TTC549 (cell line): ENCODE results near the gene MAB21L4.

ENCODE experiments used
- FAIRE-seq: peaks from 2 replicates; lab custom pipeline; 2012; peaks lifted over from hg19 to GRCh38; lab: Jason Lieb, UNC

MAB21L4 gene

DNA sequence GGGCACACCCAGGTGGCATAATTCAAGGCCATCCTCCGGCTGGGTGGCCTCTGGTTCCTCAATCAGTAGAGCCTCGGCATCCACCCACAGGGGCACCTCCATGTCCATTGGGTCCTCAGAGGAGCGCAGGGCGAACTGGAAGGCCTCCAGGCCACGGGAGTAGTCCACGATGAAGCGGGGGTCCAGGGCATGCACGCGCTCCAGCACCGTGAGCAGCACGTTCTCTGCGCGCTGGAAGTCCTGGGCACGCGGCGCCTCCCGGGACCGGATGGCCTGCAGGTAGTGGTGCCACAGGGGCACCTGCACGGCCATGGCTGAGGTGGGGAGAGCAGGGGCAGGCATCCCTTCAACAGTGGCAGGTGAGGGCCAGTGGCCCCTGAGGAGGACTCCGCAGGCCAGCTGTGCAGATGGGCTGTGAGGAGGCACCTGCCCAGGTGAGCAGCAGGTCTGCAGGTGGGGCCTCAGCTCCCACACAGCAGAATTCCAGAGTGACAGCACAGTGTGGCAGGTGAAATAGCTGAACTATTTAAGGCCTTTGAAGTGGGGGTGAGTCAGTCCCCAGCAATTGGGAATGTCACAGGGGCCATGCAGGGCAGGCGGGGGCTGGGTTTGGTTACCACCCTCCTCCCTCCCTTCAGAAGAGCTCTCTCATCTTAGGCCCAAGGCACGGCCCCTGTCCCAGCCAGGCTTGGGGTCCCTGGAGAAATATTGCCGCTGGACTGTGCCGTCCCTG is at the start of gene MAB21L4:
Gene MAB21L4 (minus strand): TSS at position 501 of the 733 bp plus-strand sequence. CDS start 159 bp downstream, at position 342.
- no peak for FAIRE-seq

DNA sequence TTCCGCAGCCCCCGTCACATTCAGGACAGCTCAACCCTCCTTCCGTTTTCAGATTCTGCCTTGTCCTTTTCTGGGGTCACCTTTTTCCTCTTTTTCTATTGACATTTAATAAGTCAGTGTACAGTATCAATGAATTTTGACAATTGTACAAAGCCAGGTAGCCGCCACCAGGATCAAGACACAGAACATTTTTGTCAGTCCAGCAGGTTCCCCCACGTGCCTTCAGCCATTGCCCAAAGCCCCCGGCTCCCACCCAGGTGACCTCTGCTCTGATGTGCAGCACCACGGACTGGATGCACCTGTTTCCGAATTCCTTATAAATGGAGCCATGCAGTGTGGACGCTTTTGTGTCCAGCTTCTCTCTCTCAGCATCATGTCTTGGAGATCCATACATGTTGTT is 40.1 kb upstream of the MAB21L4 start:
- no peak for FAIRE-seq

DNA sequence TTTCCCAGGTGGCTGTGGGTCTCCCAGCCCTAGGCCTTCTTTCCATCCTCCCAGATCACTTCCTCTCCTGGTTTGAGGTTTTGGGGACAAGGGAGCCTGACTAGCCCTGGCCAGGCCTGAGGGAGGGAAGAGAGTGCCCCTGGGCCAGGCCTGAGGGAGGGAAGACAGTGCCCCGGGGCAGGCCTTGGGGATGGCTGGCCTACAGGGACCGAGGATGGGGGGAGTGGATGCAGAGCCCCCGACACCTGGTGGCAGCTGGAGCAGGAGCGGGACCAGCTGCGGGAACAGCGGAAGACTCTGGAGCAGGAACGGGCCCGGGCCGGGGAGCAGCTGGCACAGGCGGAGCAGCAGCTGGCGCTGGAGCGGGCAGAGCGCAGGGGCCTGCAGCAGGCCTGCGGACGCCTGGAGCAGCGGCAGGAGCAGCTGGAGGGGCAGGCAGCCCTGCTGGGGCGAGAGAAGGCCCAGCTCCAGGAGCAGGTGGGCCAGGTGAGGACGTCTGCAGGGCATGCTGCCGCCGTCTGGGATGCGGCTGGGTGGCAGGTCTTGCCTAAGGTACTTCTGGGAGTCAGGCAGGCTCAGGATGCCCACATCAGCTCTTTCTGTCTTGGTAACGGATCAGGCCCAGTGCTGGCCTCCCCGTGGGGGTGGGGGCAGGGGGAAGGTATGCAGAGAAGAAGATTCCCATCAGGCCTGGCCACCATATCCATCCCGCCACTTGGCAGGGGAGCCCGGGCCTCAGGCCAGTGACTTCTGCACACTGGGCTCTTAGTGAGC is 39.3 kb upstream of the MAB21L4 start:
- no peak for FAIRE-seq

DNA sequence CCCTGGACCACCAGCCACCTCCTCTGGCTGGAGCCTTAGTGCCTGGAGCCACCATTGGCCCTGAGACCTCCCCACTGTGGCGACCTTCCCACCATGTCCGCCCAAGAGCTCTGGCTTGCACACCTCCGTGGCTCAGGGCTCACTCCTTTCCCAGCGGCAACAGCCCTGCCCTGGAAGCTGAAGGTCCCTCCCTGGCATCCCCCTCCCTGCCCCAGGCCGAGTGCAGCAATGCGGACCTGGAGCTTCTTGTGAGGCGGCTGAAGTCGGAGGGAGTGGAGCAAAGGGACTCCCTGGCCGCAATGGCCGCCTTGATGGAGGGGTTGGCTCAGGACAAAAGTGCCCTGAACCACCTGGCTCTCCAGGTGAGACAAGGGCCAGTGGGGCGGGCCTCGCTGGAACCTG is 38.7 kb upstream of the MAB21L4 start:
- FAIRE-seq, result no peak

DNA sequence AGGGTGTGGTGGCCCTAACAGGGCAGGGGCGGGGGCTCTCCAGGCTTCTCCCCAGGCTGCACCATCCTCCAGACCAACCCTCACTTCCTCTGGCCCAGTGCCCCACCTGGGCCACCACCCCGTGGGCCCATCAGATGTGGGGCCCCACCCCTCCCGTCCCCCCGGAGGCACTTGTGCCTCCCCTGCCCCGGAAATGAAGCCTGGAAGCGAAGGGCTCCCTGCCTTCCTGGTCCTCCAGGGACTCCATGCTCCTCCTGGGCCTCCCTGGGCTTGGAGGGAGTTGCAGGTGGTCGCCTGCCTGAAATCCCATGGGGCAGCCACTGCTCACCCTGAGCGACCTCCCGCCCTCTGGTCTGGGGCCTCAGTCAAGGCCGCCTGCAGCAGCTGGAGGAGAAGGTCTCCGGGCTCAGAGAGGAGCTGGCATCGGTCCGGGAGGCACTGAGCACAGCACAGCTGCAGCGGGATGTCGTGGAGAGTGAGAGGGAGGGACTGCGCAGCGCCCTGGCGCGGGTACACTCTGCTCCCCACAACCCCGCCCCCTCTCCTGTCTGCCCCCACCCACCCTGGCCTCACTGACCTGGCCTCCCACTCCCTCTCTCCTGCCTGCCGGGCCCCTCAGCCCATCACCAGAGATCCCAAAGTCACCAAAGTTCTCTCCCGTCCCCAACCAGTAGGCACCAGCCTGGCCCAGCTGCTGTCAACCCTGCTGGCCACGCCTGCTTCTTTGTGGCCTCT is 38.2 kb upstream of the MAB21L4 start:
- FAIRE-seq, result no peak

DNA sequence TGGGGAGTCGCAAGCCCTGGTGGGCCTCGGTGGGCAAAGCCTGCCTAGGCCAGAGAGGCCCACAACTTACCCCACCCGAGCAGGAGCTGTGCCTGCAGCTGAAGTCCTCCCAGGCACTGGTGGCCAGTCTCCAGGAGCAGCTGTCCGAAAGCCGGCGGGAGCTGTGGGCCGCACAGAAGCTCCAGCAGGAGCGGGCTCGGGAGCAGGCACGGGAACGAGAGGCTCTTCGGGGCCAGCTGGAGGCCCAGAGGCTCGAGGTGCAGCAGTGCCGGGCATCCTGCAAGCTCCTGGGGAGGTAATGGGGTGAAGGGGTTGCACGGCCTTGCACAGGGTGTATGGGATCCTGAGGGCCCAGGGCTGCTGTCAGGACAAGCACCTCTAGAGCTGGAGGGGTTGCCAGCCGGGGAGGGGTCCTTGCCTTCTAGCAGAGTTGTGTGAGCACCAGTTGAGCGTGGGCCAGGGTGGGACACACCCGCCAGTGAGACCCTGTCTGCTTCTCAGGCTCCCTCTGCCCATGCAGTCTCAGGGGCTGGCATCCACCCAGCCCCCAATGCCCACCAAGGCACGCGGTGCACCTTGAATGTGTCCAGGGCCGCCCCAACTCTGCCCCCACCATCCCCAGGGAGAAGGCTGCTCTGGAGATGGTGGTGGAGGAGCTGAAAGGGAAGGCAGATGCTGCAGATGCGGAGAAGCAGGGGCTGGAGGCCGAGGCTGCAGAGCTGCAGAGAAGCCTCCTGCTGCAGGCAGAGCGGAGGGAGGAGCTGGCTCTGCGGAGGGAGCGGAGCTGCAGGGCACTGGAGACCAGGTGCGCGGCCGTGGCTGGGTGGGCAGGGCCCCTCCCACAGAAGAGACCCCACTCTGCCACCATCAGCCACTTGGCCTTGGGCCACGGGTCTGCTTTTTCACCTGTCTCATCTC is 37.4 kb upstream of the MAB21L4 start:
- no peak for FAIRE-seq

DNA sequence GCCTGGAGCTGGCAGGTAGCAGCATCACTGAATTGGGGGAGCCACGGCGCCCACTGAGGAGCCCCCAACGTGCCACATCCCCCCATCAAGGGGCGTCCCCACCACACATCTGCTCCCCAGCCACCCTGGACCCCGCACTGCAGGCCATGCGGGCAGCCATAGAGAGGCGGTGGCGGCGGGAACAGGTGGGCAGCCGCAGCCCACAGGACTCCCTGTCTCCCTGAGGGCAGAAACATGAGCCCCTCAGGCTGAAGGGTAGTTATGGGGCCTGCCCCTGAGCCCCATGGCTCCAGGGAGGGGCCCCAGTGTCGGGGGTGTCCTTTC is 36.7 kb upstream of the MAB21L4 start:
- no peak for FAIRE-seq

DNA sequence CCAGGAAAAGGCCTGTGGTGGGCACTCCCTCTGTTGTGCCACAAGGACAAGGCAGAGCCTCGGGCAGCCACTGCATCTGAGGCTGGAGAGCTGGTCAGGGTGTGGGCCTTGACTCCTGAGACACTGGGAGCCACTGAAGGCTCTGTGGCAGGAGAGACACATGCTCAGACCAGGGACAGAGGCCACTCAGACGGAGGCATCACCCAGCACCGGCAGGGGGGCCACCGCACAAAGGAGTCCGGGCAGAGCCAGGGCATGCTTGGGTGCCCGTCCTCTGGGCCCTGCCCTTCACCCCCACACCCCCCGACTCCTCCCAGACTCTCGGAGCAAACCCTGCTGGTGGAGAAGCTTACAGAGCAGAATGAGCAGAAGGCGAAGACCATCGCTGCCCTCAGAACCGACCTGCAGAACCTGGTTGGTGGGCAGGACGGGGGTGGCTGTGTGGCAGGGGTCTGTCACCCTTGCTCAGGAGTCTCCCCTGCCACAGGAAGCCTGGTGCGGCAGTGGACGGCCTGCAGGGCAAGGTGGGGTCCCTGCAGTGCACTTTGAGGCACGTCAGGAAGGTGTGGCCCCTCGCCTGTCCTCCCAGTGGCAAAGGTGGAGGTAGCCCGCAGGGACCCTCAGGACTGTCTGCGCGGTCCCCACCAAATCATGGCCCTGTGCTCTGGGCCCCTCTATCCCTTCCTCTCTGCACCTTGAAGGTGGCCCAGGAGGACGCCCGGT is 36.2 kb upstream of the MAB21L4 start:
- FAIRE-seq, result no peak

DNA sequence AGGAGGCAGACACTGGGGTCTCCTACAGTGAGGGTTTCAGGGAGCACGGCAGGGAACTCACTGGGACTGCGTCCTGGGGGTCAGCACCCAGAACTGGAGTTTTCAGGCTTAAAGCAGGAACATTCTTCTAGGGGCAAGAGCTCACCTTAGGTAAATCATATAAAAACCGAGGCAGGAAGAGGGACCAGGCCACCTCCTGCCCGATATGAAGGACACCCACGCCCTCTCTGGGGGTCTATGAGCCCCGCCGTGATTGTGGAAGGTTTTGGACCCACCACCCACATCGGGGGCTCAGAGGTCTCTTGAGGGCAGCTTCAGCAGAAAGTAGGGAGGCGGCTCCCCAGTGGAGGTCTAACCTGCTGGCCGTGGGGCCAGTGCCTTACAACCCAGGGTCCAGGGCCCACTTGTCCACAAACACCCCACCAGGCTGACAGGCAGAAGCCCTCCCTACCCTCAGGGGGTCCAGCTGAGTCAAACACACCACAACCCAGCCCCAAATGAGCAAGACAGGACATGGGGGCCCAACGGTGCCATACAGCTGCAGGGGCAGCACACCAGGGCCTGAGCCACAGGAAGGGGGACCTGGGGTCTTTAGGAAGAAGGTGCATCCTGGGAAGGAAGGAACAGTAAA is 35.5 kb upstream of the MAB21L4 start:
- FAIRE-seq, result no peak

DNA sequence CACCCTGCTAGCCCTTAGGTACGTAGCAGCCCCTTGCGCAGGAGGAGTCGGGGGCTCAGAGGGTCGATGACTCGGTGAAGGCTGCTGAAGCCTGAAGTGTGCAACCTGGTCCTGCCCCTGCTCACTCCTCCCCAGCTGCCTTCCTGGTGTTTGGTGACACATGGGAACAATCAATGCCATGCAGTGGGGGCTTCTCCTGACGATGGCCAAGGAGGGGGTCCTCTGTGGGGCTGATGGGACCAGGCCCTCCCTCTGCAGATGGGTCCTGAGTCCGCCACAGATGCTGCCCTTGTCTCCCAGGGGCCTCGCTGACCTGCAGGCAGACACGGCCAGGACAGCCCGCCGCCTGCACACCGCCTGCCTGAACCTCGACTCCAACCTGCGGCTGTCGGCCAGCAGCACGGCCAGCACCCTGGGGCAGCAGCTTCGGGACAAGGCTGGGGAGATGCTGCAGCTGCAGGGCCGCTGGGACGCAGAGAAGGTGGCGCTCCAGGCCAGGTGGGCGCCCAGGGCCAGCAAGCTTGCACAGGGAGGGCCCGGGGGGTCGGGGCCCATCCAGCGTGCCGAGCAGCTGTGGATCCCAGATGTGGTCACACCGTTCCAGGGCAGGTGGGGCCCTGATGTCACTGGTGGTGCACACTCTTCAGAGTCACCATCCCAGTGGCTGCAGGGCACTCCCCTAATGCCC is 34.8 kb upstream of the MAB21L4 start:
- no peak for FAIRE-seq

DNA sequence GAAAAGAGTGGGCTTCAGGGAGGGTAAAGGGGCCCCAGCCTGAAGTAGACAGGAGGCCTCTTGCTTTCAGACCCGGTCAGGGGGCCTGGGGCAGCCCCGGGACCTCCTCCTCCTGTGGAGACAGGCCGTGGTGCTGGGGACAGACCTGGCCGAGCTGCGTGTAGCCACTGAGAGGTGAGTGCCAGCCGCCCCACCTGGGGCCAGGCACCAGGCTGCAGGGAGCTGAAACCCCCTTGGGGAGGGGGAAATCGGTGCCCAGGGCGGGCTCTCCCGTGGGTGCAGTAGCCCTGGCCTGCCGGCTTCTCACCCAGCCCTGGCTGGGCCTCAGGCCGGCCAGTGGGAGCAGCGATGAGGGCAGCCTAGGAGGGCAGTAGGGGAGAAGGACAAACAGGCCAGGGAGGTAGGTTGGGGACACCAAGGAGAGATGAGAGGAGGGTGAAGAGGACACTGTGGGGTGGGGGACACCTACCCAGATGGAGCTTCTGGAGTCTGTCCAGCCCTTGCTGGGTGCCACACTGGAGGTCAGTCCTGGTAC is 34.2 kb upstream of the MAB21L4 start:
- no peak for FAIRE-seq

DNA sequence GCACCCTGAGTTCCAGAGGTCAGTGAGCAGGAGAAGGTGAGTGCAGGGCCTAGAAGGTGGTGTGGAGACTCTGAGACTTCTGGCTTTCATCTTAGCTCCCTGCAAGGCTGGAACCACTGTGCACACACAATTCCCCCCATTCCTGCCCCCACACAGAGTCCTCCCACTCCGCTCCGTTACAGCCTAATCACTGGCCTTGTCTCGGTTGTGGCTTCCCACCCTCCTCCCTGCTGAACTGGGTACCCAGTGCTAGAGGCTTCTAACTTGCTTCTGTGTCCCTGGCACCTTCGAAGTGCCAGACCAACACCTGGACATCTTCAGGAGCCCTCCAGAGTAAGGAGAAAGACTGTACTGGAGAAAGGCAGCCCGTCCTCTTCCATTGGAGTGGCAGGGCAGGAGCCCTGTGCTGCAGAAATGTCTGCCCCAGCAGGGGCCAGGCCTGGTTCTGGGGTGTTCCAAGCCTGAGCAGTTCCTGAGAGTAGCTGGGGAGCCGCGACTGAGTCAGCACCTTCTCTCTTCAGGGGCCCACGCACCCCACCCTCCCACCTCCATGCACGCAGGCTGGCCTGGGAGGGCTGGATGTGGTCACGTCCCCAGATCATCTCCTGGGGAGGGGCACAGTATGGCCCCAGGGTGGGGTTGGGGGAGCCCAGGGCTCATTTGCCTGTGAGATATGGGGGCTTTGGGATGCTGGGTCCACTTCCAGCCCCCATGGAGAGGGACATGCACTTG is 33.6 kb upstream of the MAB21L4 start:
- no peak for FAIRE-seq

DNA sequence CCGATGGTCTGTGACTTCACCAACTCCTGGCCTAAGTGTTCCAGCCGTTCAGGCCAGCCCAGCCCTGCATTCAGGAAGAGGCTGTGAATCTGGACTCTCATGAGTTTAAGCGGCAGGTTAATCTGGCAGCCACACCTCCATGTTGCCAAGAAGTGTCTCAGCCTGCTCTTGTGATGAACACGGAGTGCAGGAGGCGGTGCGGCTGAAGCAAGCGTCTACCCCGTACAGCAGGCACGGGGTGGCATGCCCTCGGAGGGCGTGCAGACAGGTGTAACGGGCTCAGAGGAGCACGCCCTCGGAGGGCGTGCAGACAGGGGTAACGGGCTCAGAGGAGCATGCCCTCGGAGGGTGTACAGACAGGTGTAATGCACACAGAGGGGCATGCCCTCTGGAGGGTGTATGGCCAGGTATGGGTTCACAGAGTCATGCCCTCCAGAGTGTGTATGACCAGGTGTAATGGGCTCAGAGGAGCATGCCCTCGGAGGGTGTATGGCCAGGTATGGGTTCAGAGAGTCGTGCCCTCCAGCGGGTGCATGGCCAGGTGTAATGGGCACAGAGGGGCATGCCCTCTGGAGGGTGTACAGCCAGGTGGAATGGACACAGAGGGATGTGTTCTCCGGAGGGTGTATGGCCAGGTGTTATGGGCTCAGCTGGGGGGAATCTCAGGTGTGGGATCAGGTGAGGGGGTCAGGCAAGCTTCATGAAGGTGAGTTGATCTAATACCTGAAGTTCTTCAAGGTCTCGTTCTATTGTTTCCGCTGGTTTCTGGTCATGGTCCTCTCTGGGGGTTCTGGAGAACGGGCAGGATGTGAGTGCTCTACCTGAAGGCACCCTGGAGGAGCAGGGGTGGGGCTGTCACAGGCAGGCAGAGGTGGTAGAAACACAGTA is 32.8 kb upstream of the MAB21L4 start:
- no peak for FAIRE-seq

DNA sequence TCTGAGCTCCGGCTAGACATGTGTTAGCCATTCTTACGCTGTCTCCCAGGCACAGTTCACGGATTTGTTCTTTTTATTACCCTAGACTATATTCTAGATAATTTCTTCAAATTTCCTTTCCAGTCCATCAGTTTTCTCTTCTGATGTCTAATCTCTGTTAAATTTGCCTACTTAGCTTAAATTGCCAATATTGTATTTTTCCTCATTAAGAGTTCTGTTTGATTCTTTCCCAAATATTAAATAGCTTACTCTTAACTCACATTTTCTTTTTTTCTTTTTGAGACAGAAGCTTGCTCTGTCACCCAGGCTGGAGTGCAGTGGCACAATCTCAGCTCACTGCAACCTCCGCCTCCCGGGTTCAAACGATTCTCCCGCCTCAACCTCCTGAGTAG is 31.4 kb upstream of the MAB21L4 start:
- FAIRE-seq, result no peak

DNA sequence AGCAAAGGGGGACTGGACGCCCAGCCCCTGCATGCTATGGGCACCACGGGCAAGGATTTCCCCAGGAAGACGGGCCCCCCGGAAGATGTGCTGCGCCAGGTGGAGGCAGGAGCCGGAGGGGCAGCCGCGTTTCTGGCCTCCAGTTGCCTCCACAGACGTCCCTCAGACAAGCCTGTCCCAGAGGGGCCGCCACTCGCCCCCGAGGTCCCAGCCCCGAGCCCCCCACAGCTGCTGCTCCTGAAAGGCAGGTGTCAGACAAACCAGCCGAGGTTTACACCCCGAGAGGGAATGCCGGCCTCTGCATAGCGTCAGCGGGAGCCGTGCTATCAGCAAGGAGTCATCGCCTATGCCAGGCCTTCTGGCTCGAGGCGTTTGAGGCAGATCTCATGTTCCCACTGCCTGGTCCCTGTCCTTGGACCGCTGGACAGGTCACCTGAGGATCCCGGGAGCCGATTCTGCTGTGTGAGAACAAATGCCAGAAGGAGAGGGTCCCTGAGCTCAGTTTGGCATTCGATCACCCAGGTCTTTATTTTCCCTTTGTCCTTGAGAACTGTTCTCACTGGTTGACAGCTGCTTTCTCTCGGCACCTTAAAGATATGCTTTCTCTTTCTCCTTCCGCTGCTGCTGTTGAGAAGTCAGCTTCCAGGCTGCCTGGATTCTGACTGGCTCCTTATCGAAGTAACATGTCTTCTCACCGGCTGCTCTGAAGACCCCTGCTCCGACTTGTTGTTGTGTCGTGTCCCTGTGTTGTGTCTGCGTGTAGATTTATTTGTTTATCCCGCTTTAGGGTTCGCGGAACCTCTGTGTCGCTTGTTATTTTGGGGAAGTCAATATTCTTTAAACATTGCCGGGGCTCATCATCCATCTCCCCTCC is 30.8 kb upstream of the MAB21L4 start:
- FAIRE-seq, result no peak

DNA sequence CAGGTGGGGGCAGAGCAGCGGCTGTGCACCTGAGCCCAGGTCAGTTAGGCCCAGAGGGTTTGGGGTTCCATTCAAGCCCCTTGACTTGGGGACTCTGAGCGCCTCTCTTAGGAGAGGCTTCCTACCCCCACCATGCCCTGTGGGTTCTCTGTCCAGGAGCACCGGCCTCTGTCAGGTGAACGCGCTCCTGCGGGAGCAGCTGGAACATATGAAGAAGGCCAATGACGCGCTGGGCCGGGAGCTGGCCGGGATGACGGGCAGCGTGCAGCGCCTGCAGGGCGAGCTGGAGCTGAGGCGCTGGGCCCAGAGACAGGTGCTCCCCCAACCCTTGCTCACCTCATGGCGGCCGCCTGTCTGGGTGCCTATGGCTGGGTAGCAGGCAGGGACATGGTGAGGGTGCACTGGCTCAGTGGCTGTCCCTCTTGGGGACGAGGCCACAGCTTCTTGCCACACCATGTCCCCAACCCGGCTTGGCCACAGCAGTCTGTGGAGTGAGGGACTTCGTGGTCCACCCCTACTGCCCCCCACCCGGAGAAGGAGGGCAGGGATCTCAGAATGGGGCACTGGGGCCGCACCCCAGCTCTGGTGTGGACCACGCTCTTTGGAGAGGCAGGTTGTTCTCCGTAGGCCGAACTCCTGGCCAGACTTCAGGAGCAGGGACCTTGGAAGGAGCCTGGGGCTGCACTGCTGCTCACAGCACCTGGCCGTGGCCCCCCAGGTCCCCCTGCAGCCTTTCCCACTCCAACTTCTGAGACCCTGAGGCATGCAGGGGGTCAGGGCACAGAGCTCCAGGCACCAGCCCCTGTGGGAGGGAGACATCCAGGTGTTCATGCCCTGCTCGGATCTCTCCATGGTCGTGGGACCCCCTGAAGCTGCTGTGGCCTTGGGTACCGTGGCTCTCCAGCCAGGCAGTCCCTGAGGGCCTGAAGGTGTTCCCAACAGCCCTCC is 29.9 kb upstream of the MAB21L4 start:
- FAIRE-seq, result no peak
